Dendritic cell treated with granulocyte-macrophage colony-stimulating factor and Interleukin-4, amounts not matched to agents 40 ng/mL and 50 ng/mL, for 4 days (primary cell): ENCODE data around the gene NCOA3.
"Not testable (repeated sequence)": the region's sequence is repeated elsewhere in the genome, so short reads cannot be mapped to it uniquely, and the experiment has no call there.

ENCODE experiments used
- H3K27ac Mint-ChIP-seq: one replicate; pipeline ENCODE4 v1.8.0; 2022; ENCODE audit warnings: mild to moderate bottlenecking, mixed read lengths
- H3K27me3 Mint-ChIP-seq: one replicate; pipeline ENCODE4 v1.8.0; 2022; ENCODE audit warnings: mild to moderate bottlenecking, mixed read lengths
- H3K36me3 Mint-ChIP-seq: one replicate; pipeline ENCODE4 v1.8.0; 2022; ENCODE audit warnings: low read depth, mixed read lengths
- H3K4me1 Mint-ChIP-seq: one replicate; pipeline ENCODE4 v1.8.0; 2022; ENCODE audit warnings: low read depth, mixed read lengths
- H3K4me3 Mint-ChIP-seq: one replicate; pipeline ENCODE4 v1.8.0; 2022; ENCODE audit warnings: mild to moderate bottlenecking, moderate library complexity, mixed read lengths
- H3K9me3 Mint-ChIP-seq: one replicate; pipeline ENCODE4 v1.8.0; 2022; ENCODE audit warnings: mixed read lengths
- intact Hi-C: fragments of 100-400 bp; cut with micrococcal nuclease; formaldehyde crosslinking; loops from one replicate; pipeline ENCODE4 v1.15.0; 2022

NCOA3 gene

DNA sequence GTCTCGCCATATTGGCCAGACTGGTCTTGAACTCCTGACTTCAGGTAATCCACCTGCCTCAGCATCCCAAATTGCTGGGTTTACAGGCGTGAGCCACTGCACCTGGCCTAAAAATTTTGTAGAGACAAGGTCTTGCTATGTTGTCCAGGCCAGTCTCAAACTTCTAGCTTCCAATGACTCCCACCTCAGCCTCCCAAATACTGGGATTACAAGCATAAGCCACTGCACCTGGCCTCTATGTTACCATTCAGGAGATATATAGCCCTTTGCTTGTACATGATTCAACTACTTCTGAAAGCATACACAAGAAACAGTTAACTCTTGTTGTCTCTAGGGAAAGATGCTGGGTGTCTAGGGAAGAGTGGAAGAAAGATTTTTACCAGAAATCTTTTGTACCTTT is 19.0 kb upstream of the NCOA3 start:
- no peak overlapping the region for H3K27ac Mint-ChIP-seq
- intact Hi-C loops = no loop called here
- peaks cover 51% of the 10 kb centered on the region for H3K4me1 Mint-ChIP-seq
- no peaks in the 10 kb centered on the region for H3K9me3 Mint-ChIP-seq
- peaks cover 1% of the 10 kb centered on the region for H3K27me3 Mint-ChIP-seq
- no peaks in the 10 kb centered on the region for H3K36me3 Mint-ChIP-seq
- no peak overlapping the region for H3K4me3 Mint-ChIP-seq

DNA sequence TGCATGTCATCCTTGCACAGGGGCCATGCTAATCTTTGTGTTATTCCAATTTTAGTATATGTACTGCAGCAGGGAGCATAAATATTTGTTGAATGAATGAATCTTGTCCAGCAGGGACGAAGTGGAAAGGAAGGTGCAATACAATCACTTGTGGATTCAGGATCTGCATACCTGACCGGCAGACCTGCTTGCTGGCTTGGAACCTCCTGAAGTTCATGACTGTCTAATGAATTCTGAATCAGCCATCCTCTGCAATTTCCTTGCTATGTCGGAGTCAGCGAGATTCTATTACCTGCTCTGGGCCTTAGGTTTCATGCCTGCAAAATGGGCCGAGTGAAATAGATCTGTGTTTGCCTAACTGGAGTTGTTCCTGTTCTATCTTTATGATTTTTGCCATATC is 17.4 kb upstream of the NCOA3 start:
- H3K27me3 Mint-ChIP-seq = peaks cover 1% of the 10 kb centered on the region
- intact Hi-C loops = no loop called here
- no peak overlapping the region for H3K4me3 Mint-ChIP-seq
- no peaks in the 10 kb centered on the region for H3K36me3 Mint-ChIP-seq
- H3K9me3 Mint-ChIP-seq = no peaks in the 10 kb centered on the region
- H3K4me1 Mint-ChIP-seq = peaks cover 48% of the 10 kb centered on the region
- H3K27ac Mint-ChIP-seq = no peak overlapping the region

DNA sequence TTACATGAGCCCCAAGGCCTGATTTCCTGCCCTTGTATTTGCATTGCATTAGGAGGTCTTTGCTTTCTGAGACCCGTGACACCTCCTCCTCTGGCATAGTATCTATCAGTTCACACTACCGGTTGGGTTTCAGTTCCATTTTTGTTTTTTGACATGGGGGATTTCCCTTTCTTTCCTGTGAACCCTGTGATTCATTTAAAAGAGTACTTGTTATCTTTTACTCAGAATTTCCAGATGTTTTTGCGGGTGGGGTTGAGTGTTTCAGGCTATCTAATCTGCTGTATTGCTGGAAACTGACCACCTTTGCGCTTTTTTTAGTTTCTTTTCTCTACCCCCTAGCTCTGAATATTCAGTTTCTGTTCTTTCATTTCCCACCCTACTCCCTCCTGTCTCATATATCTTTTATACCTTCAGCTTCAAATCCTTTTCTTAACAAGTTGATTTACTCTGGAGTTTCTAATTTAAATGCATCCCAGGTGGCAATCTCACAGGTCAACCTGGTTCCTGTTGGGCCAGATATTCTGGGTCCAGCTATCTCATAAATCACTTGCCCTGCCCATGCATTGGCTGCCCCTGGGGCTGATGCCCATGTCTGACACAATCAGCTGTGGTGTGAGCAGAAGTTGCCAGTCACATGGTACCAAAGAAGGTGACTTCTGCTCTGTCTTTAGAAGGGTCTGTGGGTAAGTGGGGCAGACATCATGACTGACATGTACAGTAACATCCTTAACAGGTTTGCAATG is 14.3 kb upstream of the NCOA3 start:
- no peak overlapping the region for H3K4me3 Mint-ChIP-seq
- no peaks in the 10 kb centered on the region for H3K36me3 Mint-ChIP-seq
- peaks cover 24% of the 10 kb centered on the region for H3K4me1 Mint-ChIP-seq
- peak overlapping the region; percentile 78 for H3K27ac Mint-ChIP-seq
- no peaks in the 10 kb centered on the region for H3K9me3 Mint-ChIP-seq
- H3K27me3 Mint-ChIP-seq = no peaks in the 10 kb centered on the region
- intact Hi-C loops = no loop called here

DNA sequence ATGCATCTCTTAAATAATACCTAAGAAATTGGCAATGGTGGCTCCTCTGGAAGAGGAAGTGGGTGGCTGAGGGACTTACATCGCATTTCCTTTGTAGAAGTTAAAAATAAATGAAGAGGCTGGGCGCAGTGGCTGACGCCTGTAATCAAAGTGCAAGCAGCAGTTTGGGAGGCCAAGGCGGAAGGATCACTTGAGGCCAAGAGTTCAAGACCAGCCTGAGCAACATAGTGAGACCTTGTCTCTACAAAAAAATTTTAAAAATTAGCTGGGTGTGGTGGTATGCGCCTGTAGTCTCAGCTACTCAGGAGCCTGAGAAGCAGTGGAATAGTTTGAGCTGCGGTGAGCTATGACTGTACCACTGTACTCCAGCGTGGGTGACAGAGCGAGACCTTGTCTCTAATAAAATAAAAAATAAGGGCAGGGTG is 12.2 kb upstream of the NCOA3 start:
- Mint-ChIP-seq H3K9me3 (no peaks in the 10 kb centered on the region), H3K4me3 (no peak overlapping the region), H3K36me3 (no peaks in the 10 kb centered on the region), H3K27ac (peak overlapping the region; percentile 77), H3K4me1 (peaks cover 43% of the 10 kb centered on the region), H3K27me3 (no peaks in the 10 kb centered on the region)
- intact Hi-C loops = no loop called here

DNA sequence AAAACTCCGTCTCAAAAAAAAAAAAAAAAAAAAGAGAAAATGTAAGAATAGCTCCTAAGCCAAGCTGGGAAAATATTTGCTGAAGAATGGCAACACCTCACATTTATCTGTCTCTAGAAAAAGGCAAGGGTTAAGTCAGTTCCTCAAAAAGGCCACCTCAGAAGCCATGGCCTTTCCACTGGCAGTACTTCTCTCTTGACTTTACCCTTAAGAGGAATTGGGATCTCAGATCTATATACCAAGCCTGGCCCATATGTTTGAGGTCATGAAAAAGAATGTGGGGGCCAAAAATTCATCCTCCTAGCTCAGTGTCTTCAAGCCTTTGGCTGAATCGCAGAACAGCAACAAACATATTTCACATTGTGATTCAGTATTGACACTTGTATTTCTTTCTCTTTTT is 10.9 kb upstream of the NCOA3 start:
- Mint-ChIP-seq H3K36me3 (no peaks in the 10 kb centered on the region), H3K27me3 (no peaks in the 10 kb centered on the region), H3K4me3 (no peak overlapping the region), H3K9me3 (no peaks in the 10 kb centered on the region), H3K27ac (peak overlapping the region; percentile 77), H3K4me1 (peaks cover 36% of the 10 kb centered on the region)
- intact Hi-C loops = no loop called here

DNA sequence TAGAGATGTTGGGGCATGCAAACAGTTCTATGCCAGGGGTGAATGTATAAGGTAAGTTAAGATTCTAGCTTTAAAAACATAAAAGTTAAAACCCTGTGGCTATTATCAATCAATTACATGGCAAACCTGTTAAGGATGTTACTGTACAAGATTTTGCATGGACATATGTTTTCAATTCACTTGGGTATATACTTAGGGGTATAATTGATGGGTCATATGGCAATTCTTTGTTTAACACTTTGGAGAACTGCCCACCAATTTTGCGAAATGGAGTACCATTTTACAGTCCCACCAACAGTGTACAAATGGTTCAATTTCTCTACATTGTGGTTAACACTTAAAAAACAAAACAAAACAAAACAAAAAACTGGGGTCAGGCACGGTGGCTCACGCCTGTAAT is 9.4 kb upstream of the NCOA3 start:
- H3K36me3 Mint-ChIP-seq = no peaks in the 10 kb centered on the region
- H3K9me3 Mint-ChIP-seq = no peaks in the 10 kb centered on the region
- intact Hi-C loops = no loop called here
- peaks cover 32% of the 10 kb centered on the region for H3K4me1 Mint-ChIP-seq
- H3K27me3 Mint-ChIP-seq = no peaks in the 10 kb centered on the region
- no peak overlapping the region for H3K4me3 Mint-ChIP-seq
- H3K27ac Mint-ChIP-seq = no peak overlapping the region

DNA sequence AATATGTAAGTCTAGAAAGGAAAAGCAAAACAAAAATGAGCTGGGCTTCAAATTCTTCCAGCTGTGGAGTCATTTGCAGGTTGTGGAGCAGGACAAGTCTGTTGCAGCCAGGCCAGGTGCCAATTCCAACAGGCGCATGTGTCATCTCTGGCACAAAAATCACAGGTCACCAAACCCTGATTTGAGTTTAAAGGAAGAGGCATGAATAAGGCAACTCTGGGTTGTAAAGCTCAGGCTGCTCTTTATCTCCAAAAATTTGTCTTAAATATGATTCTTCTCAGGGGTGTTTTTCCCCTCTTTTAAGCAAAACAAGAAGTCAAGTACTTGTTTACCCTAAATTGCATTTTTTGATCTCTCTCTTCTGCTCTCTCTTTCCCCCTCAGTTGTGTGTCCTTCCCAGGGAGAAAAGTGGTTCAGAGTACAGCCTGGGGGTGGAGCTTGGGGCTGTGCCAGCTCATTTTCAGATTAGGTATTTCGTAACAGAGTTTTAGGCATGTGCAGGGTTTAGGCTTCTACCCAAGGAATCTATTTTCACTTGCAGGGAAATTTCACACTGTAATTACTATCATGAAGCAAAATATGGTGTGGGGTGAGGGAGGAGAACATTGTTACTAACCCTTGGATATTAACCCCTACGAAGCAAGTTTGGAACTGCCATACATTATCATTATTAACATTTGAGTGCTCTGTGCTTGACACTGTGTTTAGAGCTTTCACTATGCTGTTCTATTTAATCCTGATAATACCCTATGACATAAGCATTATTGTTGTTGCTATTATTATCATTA is 8.3 kb upstream of the NCOA3 start:
- Mint-ChIP-seq H3K27me3 (no peaks in the 10 kb centered on the region), H3K27ac (peak overlapping the region; percentile 58), H3K4me1 (peaks cover 26% of the 10 kb centered on the region), H3K36me3 (no peaks in the 10 kb centered on the region), H3K4me3 (no peak overlapping the region), H3K9me3 (no peaks in the 10 kb centered on the region)
- intact Hi-C loops = no loop called here

DNA sequence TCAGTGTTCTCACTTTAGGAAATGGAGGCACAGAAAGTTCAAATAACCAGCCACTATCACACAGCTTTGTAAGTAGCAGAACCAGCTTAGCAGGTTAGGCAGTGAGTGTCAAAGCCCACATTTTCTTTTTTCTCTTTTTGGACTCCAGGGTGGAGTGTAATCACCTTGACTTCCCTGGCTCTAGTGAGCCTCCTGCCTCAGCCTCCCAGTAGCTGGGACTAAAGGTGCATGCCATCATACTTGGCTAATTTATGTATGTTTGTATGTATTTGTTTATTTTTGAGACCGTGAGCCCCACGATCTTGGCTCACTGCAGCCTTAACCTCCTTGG is 7.8 kb upstream of the NCOA3 start:
- H3K27me3 Mint-ChIP-seq = no peaks in the 10 kb centered on the region
- peaks cover 26% of the 10 kb centered on the region for H3K4me1 Mint-ChIP-seq
- H3K36me3 Mint-ChIP-seq = no peaks in the 10 kb centered on the region
- intact Hi-C loops = no loop called here
- H3K9me3 Mint-ChIP-seq = no peaks in the 10 kb centered on the region
- H3K4me3 Mint-ChIP-seq = no peak overlapping the region
- H3K27ac Mint-ChIP-seq = no peak overlapping the region

DNA sequence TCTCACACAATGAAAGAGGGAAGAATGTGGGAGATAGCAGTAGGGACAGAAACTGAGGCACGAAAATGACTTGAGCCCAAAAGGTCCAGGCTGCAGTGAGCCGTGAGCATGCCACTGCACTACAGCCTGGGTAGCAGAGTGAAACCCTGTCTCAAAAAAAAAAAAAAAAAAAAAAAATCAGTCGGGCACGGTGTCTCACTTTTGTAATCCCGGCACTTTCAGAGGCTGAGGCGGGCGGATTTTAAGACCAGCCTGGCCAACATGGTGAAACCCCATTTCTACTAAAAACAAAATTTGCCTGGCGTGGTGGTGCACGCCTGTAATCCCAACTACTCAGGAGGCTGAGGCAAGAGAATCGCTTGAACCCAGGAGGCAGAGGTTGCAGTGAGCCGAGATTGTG is 7.1 kb upstream of the NCOA3 start:
- H3K27me3 Mint-ChIP-seq, H3K4me3 Mint-ChIP-seq, H3K9me3 Mint-ChIP-seq, intact Hi-C loops, H3K36me3 Mint-ChIP-seq, H3K27ac Mint-ChIP-seq: not testable (repeated sequence)
- peaks cover 26% of the 10 kb centered on the region for H3K4me1 Mint-ChIP-seq

DNA sequence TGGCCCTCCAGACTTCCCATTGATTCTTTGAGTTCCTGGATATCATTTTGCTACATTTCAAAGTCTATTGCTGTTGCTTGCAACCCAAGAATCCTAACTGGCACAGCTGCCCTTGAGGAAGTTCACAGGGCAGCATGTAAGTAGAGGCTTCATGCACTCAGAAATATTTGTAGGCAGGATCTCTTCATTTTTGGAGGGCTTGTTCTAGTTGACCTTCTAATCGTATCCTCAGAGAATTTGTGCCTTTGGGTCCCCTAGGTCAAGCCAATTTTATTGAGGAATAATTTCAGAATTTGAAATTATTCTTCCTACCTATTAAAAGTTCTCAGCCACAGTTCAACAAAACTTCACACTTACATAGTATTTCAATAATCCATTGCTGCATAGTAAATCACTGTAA is 5.6 kb upstream of the NCOA3 start:
- H3K27me3 Mint-ChIP-seq = no peaks in the 10 kb centered on the region
- no peak overlapping the region for H3K27ac Mint-ChIP-seq
- H3K36me3 Mint-ChIP-seq = no peaks in the 10 kb centered on the region
- H3K9me3 Mint-ChIP-seq = no peaks in the 10 kb centered on the region
- no peak overlapping the region for H3K4me3 Mint-ChIP-seq
- intact Hi-C loops = no loop called here
- peaks cover 35% of the 10 kb centered on the region for H3K4me1 Mint-ChIP-seq

DNA sequence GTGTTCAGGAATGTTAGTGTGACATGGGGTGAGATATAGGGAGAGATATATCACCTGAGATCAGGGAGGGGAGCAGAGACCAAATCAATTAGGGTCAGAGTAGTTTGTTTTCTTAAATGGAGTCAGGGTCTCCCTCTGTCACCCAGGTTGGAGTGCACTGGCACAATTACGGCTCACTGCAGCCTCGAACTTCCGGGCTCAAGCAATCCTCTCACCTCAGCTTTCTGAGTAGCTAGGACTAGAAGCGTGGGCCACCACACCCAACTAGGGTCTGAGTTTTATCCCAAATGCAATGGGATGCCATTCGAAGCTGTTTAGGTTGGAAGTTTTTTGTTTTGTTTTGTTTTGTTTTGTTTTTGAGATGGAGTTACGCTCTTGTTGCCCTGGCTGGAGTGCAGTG is 3.1 kb upstream of the NCOA3 start:
- peaks cover 15% of the 10 kb centered on the region for H3K36me3 Mint-ChIP-seq
- intact Hi-C loops = no loop called here
- H3K9me3 Mint-ChIP-seq = no peaks in the 10 kb centered on the region
- H3K27ac Mint-ChIP-seq = no peak overlapping the region
- peaks cover 41% of the 10 kb centered on the region for H3K4me1 Mint-ChIP-seq
- no peak overlapping the region for H3K4me3 Mint-ChIP-seq
- H3K27me3 Mint-ChIP-seq = no peaks in the 10 kb centered on the region

DNA sequence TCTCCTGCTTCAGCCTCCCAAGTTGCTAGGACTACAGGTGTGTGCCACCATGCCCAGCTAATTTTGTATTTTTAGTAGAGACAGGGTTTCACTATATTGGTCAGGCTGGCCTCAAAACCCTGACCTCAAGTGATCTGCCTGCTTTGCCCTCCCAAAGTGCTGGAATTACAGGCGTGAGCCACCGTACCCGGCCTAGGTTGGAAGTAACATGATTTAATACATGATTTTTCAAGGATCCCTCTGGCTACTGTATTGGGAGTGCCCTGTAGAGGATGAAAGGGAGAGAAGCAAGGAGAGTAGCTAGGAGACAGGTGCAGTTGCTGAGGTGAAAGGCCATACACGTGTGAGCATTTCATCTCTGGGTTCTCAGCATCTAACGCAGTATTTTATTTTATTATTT is 2.6 kb upstream of the NCOA3 start:
- H3K4me1 Mint-ChIP-seq = peaks cover 41% of the 10 kb centered on the region
- H3K4me3 Mint-ChIP-seq = no peak overlapping the region
- H3K9me3 Mint-ChIP-seq = no peaks in the 10 kb centered on the region
- no peaks in the 10 kb centered on the region for H3K27me3 Mint-ChIP-seq
- intact Hi-C loops = no loop called here
- H3K27ac Mint-ChIP-seq = no peak overlapping the region
- H3K36me3 Mint-ChIP-seq = peaks cover 15% of the 10 kb centered on the region

DNA sequence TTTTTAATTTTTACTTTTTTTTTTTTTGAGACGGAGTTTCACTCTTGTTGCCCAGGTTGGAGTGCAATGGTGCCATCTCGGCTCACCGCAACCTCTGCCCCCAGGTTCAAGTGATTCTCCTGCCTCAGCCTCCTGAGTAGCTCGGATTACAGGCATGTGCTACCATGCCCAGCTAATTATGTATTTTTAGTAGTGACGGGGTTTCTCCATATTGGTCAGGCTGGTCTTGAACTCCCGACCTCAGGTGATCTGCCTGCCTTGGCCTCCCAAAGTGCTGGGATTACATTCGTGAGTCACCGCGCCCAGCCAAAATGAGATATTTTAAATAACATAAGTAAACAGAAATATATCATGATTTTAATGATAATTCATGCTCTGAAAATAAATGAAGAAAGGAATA is 1.6 kb upstream of the NCOA3 start:
- Mint-ChIP-seq H3K4me1 (peaks cover 35% of the 10 kb centered on the region), H3K27ac (peak overlapping the region; percentile 25), H3K36me3 (peaks cover 15% of the 10 kb centered on the region)
- not testable (repeated sequence) for H3K27me3 Mint-ChIP-seq, H3K4me3 Mint-ChIP-seq, H3K9me3 Mint-ChIP-seq
- intact Hi-C loops = loop anchor here (5.0 to 10.0 kb wide), 3 partner anchors 45 to 115 kb away; no protein-coding TSS in a partner anchor

DNA sequence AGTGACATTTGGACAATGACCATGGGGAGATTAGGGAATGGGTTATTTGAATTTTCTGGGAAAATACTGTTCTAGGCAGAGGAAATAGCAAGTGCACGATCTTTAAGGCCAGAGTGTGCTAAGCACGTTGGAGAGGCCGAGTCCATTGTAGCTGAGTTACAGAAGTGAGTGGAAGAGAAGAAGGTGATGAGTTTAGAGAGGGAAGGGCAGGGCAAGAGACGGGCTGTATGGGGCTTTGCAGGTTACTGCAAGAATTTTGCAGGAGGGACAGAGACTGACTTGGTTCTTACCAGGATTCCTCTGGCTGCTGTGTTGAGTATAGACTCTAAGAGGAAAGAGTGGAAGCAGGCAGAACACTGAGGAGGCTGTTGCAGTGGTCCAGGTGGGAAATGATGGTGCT is 1.1 kb upstream of the NCOA3 start:
- Mint-ChIP-seq H3K4me1 (peaks cover 35% of the 10 kb centered on the region), H3K4me3 (peak overlapping the region; percentile 24), H3K9me3 (no peaks in the 10 kb centered on the region), H3K27me3 (no peaks in the 10 kb centered on the region), H3K27ac (peak overlapping the region; percentile 25), H3K36me3 (peaks cover 15% of the 10 kb centered on the region)
- intact Hi-C loops = loop anchor here (5.0 to 10.0 kb wide), 3 partner anchors 46 to 114 kb away; no protein-coding TSS in a partner anchor
